A549 treated with AZD9567 at 1 μM for 4 hours (cell line): ENCODE results near the gene FOXL3. TPM values are rescaled to one million over a fixed set of nuclear protein-coding genes. Genes with fewer than 3 reads are reported as not detected.

Experiments
- total RNA-seq: library from RNA; stranded (reverse); fragments of 200-300 nt; extraction: Qiagen RNA extraction; gene quantifications from 5 replicates; pipeline ENCODE4 v1.2.3, GENCODE V29; 2022; ENCODE audit not compliant: insufficient read depth

Gene FOXL3
- total RNA-seq, result not detected in 5 replicates

GRCh38 chr7:289756-290553, at the start of gene FOXL3:
TSS of gene FOXL3 (plus strand) at chr7:290170. CDS start at chr7:290170, 0 bp downstream.

Other genes with a start within 250 kb of the FOXL3 start
- 36.7 to 46.8 TPM (median 44.8 TPM) in 5 replicates for gene FAM20C, start 97.6 kb upstream of the FOXL3 start, total RNA-seq
- 32.6 to 35.5 TPM (median 34.3 TPM) in 5 replicates for gene PDGFA, start 229.7 kb downstream of the FOXL3 start, total RNA-seq